Liver (tissue), 9 donors: ENCODE measurements around the gene ABL2. TPM values are rescaled to one million over a fixed set of nuclear protein-coding genes. Genes with fewer than 3 reads are reported as not detected.

Experiments
- DNase-seq: peaks from one replicate; pipeline ENCODE4 v3.0.0-alpha.2; 2017; ENCODE audit warnings: low spot score
- H3K27ac ChIP-seq, 2 donors: one replicate each; pipeline ENCODE4 v1.7.0; 2013; ENCODE audit warnings: inconsistent platforms in 2 of 2, low read length in 2 of 2, control low read depth in 1 of 2, low read depth in 1 of 2, mild to moderate bottlenecking in 1 of 2
- H3K27me3 ChIP-seq, 4 donors: one replicate each; pipeline versions ENCODE4 v1.6.1 to v1.7.0; 2013; ENCODE audit warnings: low read length in 3 of 4, inconsistent platforms in 1 of 4, mild to moderate bottlenecking in 1 of 4, moderate library complexity in 1 of 4; ENCODE audit not compliant: control insufficient read depth in 4 of 4, insufficient read depth in 4 of 4
- H3K36me3 ChIP-seq, 4 donors: one replicate each; pipeline versions ENCODE4 v1.6.1 to v1.7.0; 2013; ENCODE audit warnings: low read length in 3 of 4, mild to moderate bottlenecking in 3 of 4, low read depth in 1 of 4, moderate library complexity in 1 of 4; ENCODE audit not compliant: control insufficient read depth in 4 of 4, insufficient read depth in 3 of 4
- H3K4me1 ChIP-seq, 4 donors: one replicate each; pipeline versions ENCODE4 v1.6.1 to v1.7.0; 2013; ENCODE audit warnings: low read length in 3 of 4, mild to moderate bottlenecking in 3 of 4, moderate library complexity in 1 of 4; ENCODE audit not compliant: control insufficient read depth in 4 of 4, insufficient read depth in 4 of 4
- H3K4me3 ChIP-seq, 3 donors: one replicate each; pipeline versions ENCODE4 v1.6.1 to v1.7.0; 2013; ENCODE audit warnings: low read length in 3 of 3, control low read depth in 1 of 3, low read depth in 1 of 3, mild to moderate bottlenecking in 1 of 3
- H3K9ac ChIP-seq, 2 donors: one replicate each; pipeline ENCODE4 v1.7.0; 2013; ENCODE audit warnings: low read length in 2 of 2, mild to moderate bottlenecking in 2 of 2, moderate library complexity in 2 of 2, control low read depth in 1 of 2, low read depth in 1 of 2
- H3K9me3 ChIP-seq, 4 donors: one replicate each; pipeline versions ENCODE4 v1.6.1 to v1.7.0; 2013; ENCODE audit warnings: low read length in 3 of 4; ENCODE audit not compliant: control insufficient read depth in 4 of 4
- FOXA1 ChIP-seq: IDR thresholded peaks from 2 replicates; pipeline ENCODE4 v1.6.1; 2016; ENCODE audit warnings: antibody characterized with exemption
- FOXA2 ChIP-seq: IDR thresholded peaks from 2 replicates; pipeline ENCODE4 v1.6.1; 2016; ENCODE audit warnings: antibody characterized with exemption
- GABPA ChIP-seq, 2 donors: IDR thresholded peaks in 1 of 2; conservative IDR thresholded peaks in 1 of 2; 2 replicates each; pipeline ENCODE4 v1.6.1; 2016; ENCODE audit warnings: antibody characterized with exemption in 2 of 2, mild to moderate bottlenecking in 1 of 2, moderate library complexity in 1 of 2
- HNF4A ChIP-seq, 2 donors: conservative IDR thresholded peaks; 2 replicates each; pipeline ENCODE4 v1.6.1; 2016; ENCODE audit warnings: antibody characterized with exemption in 2 of 2, mild to moderate bottlenecking in 2 of 2
- HNF4G ChIP-seq: IDR thresholded peaks from 2 replicates; pipeline ENCODE4 v1.6.1; 2016; ENCODE audit warnings: antibody characterized with exemption
- JUND ChIP-seq, 2 donors: IDR thresholded peaks; 2 replicates each; pipeline ENCODE4 v1.6.1; 2016; ENCODE audit warnings: antibody characterized with exemption in 2 of 2
- NR2F2 ChIP-seq: IDR thresholded peaks from 2 replicates; pipeline ENCODE4 v1.6.1; 2016; ENCODE audit warnings: antibody characterized with exemption
- RAD21 ChIP-seq, 2 donors: IDR thresholded peaks; 2 replicates each; pipeline ENCODE4 v1.6.1; 2016; ENCODE audit warnings: antibody characterized with exemption in 2 of 2, mild to moderate bottlenecking in 2 of 2
- RXRA ChIP-seq, 2 donors: IDR thresholded peaks; 2 replicates each; pipeline ENCODE4 v1.6.1; 2017 to 2018; ENCODE audit warnings: antibody characterized with exemption in 2 of 2, mild to moderate bottlenecking in 1 of 2
- SP1 ChIP-seq: IDR thresholded peaks from 2 replicates; pipeline ENCODE4 v1.6.1; 2018; ENCODE audit warnings: antibody characterized with exemption, mild to moderate bottlenecking
- TAF1 ChIP-seq: conservative IDR thresholded peaks from 2 replicates; pipeline ENCODE4 v1.6.1; 2016; ENCODE audit warnings: antibody characterized with exemption, mild to moderate bottlenecking
- YY1 ChIP-seq: IDR thresholded peaks from 2 replicates; pipeline ENCODE4 v1.6.1; 2016; ENCODE audit warnings: antibody characterized with exemption, mild to moderate bottlenecking
- WGBS: extraction: QIAGEN DNeasy Blood & Tissue Kit; methylation state at CpG from one replicate; pipeline ENCODE4 v1.1.7; 2013; 5-methylcytosine and 5-hydroxymethylcytosine counted together
- polyA plus RNA-seq, 2 donors: library from polyadenylated mRNA; stranded (reverse) in 1 of 2; unstranded in 1 of 2; fragments of 200-250 nt in 1 of 2; fragments of >200 nt in 1 of 2; fragmentation: Nextera tagmentation in 1 of 2; extraction: Ambion mirVana in 1 of 2; gene quantifications; one replicate each; pipeline versions ENCODE4 v1.2.1 to v1.2.3, GENCODE V29; 2013 to 2015
- total RNA-seq, 2 donors: library from RNA; depleted of rRNA; stranded (reverse); fragments of >200 nt; gene quantifications; one replicate each; pipeline ENCODE4 v1.2.3, GENCODE V29; 2014
- TF ChIP-seq, protein P1 (sequence below): IDR thresholded peaks from 2 replicates; pipeline ENCODE4 v1.6.1; 2016; ENCODE audit warnings: antibody characterized with exemption
- TF ChIP-seq, protein P2 (sequence below): IDR thresholded peaks from 2 replicates; pipeline ENCODE4 v1.6.1; 2016; ENCODE audit warnings: antibody characterized with exemption, mild to moderate bottlenecking
- TF ChIP-seq, protein P3 (sequence below): fragments of 150-350 bp; IDR thresholded peaks from 2 replicates; pipeline ENCODE4 v1.5.1; 2017; ENCODE audit warnings: improper control_type of control experiment, low read depth, low read length; ENCODE audit not compliant: missing input control
- TF ChIP-seq, protein P4 (sequence below): IDR thresholded peaks from 2 replicates; pipeline ENCODE4 v1.6.1; 2016; ENCODE audit warnings: antibody characterized with exemption
- donor health status: healthy.
- donor health status: healthy.
- donor health status: healthy.
- donor health status: healthy.
- donor health status: healthy.

The ABL2 gene
- total and polyA plus RNA-seq, 4 donors, result 1.8 to 7.8 (median 3.4) TPM

DNA sequence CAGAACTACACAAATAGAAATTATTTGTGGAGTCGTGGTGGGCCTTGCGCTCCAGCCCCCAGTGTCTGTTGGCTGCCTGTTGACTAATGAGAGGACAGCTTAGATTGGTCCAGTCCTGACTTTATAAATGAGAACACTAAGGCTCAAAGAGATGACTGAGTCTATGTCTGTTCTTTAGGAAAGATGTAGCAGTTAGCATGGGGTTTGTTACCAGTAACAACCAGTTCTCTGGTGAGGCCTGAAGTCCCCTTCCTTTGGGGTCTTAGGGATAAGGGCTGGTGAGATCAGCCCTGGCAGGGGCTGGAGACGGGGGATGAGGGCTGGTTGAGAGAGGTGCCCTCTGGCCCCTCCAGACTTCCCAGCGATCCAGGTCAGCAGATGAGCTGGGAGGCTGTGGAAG, 138.6 kb downstream of the ABL2 start:
- Histone ChIP-seq H3K36me3 (peaks cover 7 to 27% (median 24%) of the 10 kb centered on the region in 4 donors), H3K4me1 (peaks cover 24 to 89% (median 74%) of the 10 kb centered on the region in 4 donors), H3K9me3 (no peaks in the 10 kb centered on the region), H3K4me3 (no peak overlapping the region), H3K27me3 (no peaks in the 10 kb centered on the region), H3K27ac (peak overlapping the region; percentile 56 to 60), H3K9ac (no peak overlapping the region)
- 74% methylated on average over 4 of the region's 4 CpGs for WGBS
- TF ChIP-seq HNF4G (no peak), NR2F2 (no peak)
- TF ChIP-seq, protein P1, sequence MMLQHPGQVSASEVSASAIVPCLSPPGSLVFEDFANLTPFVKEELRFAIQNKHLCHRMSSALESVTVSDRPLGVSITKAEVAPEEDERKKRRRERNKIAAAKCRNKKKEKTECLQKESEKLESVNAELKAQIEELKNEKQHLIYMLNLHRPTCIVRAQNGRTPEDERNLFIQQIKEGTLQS, result no peak
- TF ChIP-seq, protein P2, sequence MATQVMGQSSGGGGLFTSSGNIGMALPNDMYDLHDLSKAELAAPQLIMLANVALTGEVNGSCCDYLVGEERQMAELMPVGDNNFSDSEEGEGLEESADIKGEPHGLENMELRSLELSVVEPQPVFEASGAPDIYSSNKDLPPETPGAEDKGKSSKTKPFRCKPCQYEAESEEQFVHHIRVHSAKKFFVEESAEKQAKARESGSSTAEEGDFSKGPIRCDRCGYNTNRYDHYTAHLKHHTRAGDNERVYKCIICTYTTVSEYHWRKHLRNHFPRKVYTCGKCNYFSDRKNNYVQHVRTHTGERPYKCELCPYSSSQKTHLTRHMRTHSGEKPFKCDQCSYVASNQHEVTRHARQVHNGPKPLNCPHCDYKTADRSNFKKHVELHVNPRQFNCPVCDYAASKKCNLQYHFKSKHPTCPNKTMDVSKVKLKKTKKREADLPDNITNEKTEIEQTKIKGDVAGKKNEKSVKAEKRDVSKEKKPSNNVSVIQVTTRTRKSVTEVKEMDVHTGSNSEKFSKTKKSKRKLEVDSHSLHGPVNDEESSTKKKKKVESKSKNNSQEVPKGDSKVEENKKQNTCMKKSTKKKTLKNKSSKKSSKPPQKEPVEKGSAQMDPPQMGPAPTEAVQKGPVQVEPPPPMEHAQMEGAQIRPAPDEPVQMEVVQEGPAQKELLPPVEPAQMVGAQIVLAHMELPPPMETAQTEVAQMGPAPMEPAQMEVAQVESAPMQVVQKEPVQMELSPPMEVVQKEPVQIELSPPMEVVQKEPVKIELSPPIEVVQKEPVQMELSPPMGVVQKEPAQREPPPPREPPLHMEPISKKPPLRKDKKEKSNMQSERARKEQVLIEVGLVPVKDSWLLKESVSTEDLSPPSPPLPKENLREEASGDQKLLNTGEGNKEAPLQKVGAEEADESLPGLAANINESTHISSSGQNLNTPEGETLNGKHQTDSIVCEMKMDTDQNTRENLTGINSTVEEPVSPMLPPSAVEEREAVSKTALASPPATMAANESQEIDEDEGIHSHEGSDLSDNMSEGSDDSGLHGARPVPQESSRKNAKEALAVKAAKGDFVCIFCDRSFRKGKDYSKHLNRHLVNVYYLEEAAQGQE, result no peak
- DNase-seq, result no peak

DNA sequence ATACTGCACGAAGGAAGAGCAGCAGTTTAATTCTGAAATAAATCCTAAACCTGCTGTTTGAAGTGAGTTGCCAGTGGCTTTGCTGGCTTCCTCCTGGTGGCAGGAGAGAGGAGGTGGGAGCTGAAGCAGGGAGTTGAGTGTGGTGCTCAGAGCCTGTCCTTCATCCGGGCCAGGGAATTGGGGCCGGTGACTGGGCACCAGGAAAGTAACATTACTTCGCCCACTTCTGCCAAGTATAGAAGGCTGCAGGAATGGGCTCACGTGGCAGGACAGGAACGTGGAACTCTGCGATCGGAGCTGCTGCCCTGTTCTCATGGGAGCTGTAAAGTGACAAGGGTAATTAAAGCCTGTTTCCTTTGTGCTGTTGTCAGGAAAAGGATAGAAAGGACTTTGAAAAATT, 139.0 kb downstream of the ABL2 start:
- Histone ChIP-seq H3K27ac (peak overlapping the region; percentile 56 to 60), H3K9me3 (no peaks in the 10 kb centered on the region), H3K4me1 (peaks cover 23 to 90% (median 71%) of the 10 kb centered on the region in 4 donors), H3K36me3 (peaks cover 9 to 30% (median 27%) of the 10 kb centered on the region in 4 donors), H3K9ac (peak overlapping the region in 1 of 2 donors; percentile 69), H3K27me3 (no peaks in the 10 kb centered on the region), H3K4me3 (no peak overlapping the region)
- 47% methylated on average over 8 of the region's 8 CpGs for WGBS
- DNase-seq, result no peak
- TF ChIP-seq, protein P3, sequence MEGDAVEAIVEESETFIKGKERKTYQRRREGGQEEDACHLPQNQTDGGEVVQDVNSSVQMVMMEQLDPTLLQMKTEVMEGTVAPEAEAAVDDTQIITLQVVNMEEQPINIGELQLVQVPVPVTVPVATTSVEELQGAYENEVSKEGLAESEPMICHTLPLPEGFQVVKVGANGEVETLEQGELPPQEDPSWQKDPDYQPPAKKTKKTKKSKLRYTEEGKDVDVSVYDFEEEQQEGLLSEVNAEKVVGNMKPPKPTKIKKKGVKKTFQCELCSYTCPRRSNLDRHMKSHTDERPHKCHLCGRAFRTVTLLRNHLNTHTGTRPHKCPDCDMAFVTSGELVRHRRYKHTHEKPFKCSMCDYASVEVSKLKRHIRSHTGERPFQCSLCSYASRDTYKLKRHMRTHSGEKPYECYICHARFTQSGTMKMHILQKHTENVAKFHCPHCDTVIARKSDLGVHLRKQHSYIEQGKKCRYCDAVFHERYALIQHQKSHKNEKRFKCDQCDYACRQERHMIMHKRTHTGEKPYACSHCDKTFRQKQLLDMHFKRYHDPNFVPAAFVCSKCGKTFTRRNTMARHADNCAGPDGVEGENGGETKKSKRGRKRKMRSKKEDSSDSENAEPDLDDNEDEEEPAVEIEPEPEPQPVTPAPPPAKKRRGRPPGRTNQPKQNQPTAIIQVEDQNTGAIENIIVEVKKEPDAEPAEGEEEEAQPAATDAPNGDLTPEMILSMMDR, result peak; percentile 12
- TF ChIP-seq FOXA1, result no peak

DNA sequence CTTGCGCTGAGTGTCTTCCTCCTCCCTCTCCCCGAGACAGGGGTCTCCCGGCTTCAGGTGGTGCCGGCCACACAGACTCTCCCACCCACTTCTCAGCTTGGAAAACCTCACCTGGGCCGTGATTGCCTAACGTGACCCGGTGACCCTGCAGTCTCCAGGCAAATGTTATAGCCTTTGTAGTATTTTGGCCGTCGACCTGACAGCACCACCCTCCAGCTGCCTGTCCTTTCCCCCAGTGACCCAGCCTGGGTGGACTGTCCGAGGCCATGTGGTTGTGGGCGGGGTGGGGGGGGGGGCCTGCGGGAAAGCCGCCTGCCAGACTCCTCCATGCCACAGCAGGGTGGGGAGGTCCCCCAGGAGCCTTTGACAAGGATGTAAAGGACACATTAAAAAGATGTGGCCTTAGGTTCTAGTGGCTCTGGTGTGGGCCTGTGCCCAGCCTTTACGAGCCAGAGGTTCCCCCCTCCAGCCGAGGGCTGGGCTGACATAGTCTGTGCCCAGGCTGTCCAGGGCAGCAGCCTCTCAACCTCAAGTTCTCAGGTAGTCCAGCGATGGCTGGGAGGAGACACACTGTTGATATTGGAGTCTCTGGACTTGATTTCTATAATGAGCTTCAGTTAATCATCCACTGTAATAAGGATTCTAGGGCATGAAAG, 139.5 kb downstream of the ABL2 start:
- H3K4me3 ChIP-seq, result peak overlapping the region in 1 of 3 donors; percentile 7

More for the DNA sequence above, 139.5 kb downstream of the ABL2 start:
- Histone ChIP-seq H3K36me3 (peaks cover 9 to 31% (median 28%) of the 10 kb centered on the region in 4 donors), H3K4me1 (peaks cover 21 to 86% (median 65%) of the 10 kb centered on the region in 4 donors), H3K27ac (peak overlapping the region; percentile 56 to 60), H3K9ac (peak overlapping the region in 1 of 2 donors; percentile 69), H3K27me3 (no peaks in the 10 kb centered on the region), H3K9me3 (no peaks in the 10 kb centered on the region)
- DNase-seq, result peak; percentile 71
- WGBS, result 41% methylated on average over 16 of the region's 16 CpGs
- TF ChIP-seq RAD21 (IDR thresholded peaks at IDR 0.05) (peak in 1 of 2 donors; percentile 11), SP1 (peak; percentile 79), GABPA (IDR thresholded peaks at IDR 0.05 in 1 of 2, conservative IDR thresholded peaks at IDR 0.05 in 1 of 2) (no peak), TAF1 (no peak), YY1 (peak; percentile 36), FOXA1 (no peak), HNF4A (conservative IDR thresholded peaks at IDR 0.05) (peak; percentile 80 to 82), RXRA (IDR thresholded peaks at IDR 0.05) (peak; percentile 94 to 95), JUND (IDR thresholded peaks at IDR 0.05) (peak in 1 of 2 donors; percentile 12), FOXA2 (no peak), NR2F2 (peak; percentile 90)
- TF ChIP-seq, protein P1, result no peak
- TF ChIP-seq, protein P3, result no peak
- TF ChIP-seq, protein P4, sequence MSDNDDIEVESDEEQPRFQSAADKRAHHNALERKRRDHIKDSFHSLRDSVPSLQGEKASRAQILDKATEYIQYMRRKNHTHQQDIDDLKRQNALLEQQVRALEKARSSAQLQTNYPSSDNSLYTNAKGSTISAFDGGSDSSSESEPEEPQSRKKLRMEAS, result peak; percentile 51
